ENCODE results near the gene CDH1. TPM values are rescaled to one million over a fixed set of nuclear protein-coding genes. Genes with fewer than 3 reads are reported as not detected.

Gene CDH1
- polyA plus RNA-seq, 2 donors = 92.0 to 96.6 TPM

DNA sequence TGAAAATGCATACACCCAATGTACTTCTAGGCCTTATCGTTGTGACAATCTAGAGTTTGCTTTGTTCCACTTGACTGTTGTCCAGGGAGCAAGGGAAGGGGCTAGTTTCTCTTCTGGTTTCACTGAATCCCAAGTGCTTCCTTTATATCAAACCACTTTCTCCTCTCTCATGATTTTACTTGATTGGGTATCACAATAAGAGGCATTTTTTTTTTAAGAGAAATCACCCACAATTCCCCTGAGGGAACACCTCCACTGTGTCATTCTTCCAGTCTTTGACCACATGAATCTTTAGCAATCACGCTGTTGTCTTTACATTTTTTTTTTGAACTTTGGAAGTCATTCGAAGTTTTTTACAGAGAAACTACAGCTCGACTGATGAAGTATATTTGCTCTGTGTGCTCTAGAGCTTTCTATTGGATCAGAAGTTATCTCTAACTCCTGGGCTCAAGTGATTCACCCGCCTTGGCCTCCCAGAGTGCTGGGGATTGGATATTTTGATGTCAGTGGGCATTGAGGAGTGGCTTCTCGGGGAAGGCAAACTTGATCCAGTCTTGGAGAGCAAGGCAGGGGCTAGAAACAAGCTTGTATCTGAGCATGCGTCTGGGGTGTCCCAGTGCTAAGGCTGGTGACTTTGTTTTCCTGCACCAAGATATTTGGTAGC is 3.0 kb downstream of the CDH1 start:
- 47 to 54% methylated on average over 7 of the region's 7 CpGs for WGBS, 2 donors
- Histone ChIP-seq H3K4me1 (ENCODE audit: control insufficient read depth in 2 of 2, insufficient read depth in 2 of 2, low read length in 1 of 2) (peaks cover 0 to 3% of the 10 kb centered on the region in 2 donors), H3K4me3 (ENCODE audit: low read depth in 1 of 2, low read length in 2 of 2) (no peak overlapping the region), H3K27ac (ENCODE audit: low read depth in 2 of 2, low read length in 1 of 2) (peak overlapping the region in 1 of 2 donors; percentile 64), H3K36me3 (ENCODE audit: control insufficient read depth in 2 of 2, insufficient read depth in 2 of 2, low read length in 1 of 2) (no peaks in the 10 kb centered on the region), H3K27me3 (ENCODE audit: control insufficient read depth in 1 of 2, insufficient read depth in 2 of 2, low read length in 2 of 2) (no peaks in the 10 kb centered on the region), H3K9me3 (ENCODE audit: control insufficient read depth in 2 of 2, insufficient read depth in 1 of 2, low read depth in 1 of 2, low read length in 1 of 2) (no peaks in the 10 kb centered on the region)

DNA sequence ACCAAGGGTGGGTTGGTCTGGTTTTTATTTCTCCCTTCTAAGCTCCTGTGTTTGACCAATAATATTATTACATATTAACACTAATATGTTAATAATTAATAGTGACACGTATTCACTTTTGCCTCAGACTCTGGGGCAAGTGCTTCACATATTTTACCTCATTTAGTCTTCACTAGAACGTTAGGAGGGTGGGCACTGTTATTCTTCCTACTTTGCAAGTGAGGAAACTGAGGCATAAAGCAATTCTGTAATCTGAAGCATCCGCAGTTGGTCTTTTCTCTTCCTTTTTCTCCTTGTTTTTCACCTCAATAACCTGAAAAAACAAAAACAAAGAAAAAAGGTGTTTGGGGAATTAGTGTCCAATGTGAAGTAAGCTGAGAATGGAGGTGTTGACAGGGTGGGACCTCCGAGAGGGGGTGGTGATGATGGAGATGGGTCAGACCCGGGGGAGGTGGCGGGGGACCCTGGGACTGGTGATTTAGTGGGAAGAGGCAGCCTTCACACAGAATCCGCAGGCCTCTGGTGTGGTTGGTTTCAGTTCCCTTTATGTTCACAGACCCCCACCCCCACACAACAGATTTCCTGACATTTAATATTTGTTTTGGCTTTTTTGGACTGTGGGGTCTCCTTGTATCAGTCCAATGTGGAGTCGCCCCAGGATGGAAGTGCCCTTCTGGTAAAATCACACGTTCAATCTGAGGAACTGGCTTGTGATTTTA is 3.7 kb downstream of the CDH1 start:
- H3K27me3 ChIP-seq (ENCODE audit: control insufficient read depth in 1 of 2, insufficient read depth in 2 of 2, low read length in 2 of 2) = no peaks in the 10 kb centered on the region
- 58 to 78% methylated on average over 9 of the region's 9 CpGs for WGBS, 2 donors
- peaks cover 0 to 3% of the 10 kb centered on the region in 2 donors for H3K4me1 ChIP-seq (ENCODE audit: control insufficient read depth in 2 of 2, insufficient read depth in 2 of 2, low read length in 1 of 2)

DNA sequence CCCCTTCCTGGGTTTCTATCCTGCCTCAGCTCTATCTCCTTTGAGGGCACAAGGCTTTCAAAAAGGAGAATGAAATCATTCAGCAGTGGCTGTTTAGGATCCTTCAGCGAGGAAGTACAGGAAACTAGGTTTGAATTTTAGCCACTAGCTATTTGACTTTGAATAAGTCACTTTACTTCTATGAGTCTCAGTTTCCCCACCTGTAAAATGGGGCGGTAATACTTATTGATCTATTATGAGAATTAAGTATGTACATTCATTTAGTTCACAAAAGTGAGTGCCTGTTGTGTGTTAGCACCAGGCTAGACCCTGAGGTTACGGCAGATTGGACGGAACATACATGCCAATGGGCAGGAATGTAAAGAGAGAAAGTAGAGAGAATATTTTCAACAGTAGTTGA is 6.6 kb downstream of the CDH1 start:
- Histone ChIP-seq H3K4me3 (ENCODE audit: low read depth in 1 of 2, low read length in 2 of 2) (no peak overlapping the region), H3K27me3 (ENCODE audit: control insufficient read depth in 1 of 2, insufficient read depth in 2 of 2, low read length in 2 of 2) (no peaks in the 10 kb centered on the region), H3K4me1 (ENCODE audit: control insufficient read depth in 2 of 2, insufficient read depth in 2 of 2, low read length in 1 of 2) (peaks cover 0 to 5% of the 10 kb centered on the region in 2 donors), H3K36me3 (ENCODE audit: control insufficient read depth in 2 of 2, insufficient read depth in 2 of 2, low read length in 1 of 2) (no peaks in the 10 kb centered on the region), H3K9me3 (ENCODE audit: control insufficient read depth in 2 of 2, insufficient read depth in 1 of 2, low read depth in 1 of 2, low read length in 1 of 2) (no peaks in the 10 kb centered on the region), H3K27ac (ENCODE audit: low read depth in 2 of 2, low read length in 1 of 2) (peak overlapping the region; percentile 87 to 89)
- 79 to 90% methylated on average over 4 of the region's 4 CpGs for WGBS, 2 donors

More for the DNA sequence above, 3.7 kb downstream of the CDH1 start:
- peak overlapping the region in 1 of 2 donors; percentile 66 for H3K27ac ChIP-seq (ENCODE audit: low read depth in 2 of 2, low read length in 1 of 2)
- H3K4me3 ChIP-seq (ENCODE audit: low read depth in 1 of 2, low read length in 2 of 2) = no peak overlapping the region
- no peaks in the 10 kb centered on the region for H3K36me3 ChIP-seq (ENCODE audit: control insufficient read depth in 2 of 2, insufficient read depth in 2 of 2, low read length in 1 of 2)
- H3K9me3 ChIP-seq (ENCODE audit: control insufficient read depth in 2 of 2, insufficient read depth in 1 of 2, low read depth in 1 of 2, low read length in 1 of 2) = no peaks in the 10 kb centered on the region

DNA sequence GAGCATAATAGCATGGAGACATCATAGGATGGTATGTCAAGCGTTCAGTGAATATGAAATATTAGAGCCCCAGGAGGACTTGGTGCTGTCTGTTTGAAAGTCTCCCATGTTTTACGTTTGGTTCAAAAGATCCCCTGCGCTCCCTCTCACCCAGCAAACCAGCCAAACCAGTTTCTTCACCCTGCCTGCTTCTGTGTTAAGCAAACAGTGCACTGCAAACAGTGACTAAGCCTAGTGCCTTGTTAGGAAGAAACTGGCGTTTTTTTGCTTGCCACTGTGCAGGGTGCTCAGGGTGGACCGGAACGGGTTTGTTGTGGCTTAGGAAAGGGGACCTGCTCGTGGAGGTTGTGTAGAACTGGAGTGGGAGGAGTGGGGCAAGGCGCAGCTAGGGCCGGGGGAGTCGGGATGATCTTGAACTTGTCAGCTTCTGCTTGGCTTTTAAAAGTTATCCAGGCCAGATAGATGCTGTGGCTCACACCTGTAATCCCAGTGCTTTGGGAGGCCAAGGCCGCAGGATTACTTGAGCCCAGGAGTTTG is 7.7 kb downstream of the CDH1 start:
- no peak overlapping the region for H3K4me3 ChIP-seq (ENCODE audit: low read depth in 1 of 2, low read length in 2 of 2)
- H3K36me3 ChIP-seq (ENCODE audit: control insufficient read depth in 2 of 2, insufficient read depth in 2 of 2, low read length in 1 of 2) = no peaks in the 10 kb centered on the region
- WGBS, 2 donors = 38 to 43% methylated on average over 11 of the region's 11 CpGs
- H3K9me3 ChIP-seq (ENCODE audit: control insufficient read depth in 2 of 2, insufficient read depth in 1 of 2, low read depth in 1 of 2, low read length in 1 of 2) = no peaks in the 10 kb centered on the region
- H3K27me3 ChIP-seq (ENCODE audit: control insufficient read depth in 1 of 2, insufficient read depth in 2 of 2, low read length in 2 of 2) = no peaks in the 10 kb centered on the region
- H3K4me1 ChIP-seq (ENCODE audit: control insufficient read depth in 2 of 2, insufficient read depth in 2 of 2, low read length in 1 of 2) = peaks cover 0 to 5% of the 10 kb centered on the region in 2 donors
- H3K27ac ChIP-seq (ENCODE audit: low read depth in 2 of 2, low read length in 1 of 2) = peak overlapping the region; percentile 87 to 89

DNA sequence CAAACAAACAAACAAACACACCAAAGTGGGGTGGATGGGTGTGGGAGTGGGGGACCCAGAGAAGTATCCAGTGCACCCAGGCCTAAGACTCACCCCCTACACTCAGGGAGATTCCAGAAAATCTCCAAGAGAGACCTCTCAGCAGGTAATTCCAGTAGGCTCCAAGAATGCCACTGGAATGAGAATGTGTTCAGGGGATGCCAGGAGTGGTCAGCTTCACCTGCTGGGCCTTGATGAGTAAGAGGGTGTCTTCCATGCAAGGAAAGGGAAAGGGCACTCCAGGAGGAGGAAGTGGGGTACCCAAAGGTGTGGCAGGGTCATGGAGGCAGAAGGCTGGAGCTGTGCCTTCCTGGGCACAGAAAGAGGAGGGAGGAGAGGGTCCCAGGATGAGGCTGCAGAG is 9.9 kb downstream of the CDH1 start:
- no peak overlapping the region for H3K4me3 ChIP-seq (ENCODE audit: low read depth in 1 of 2, low read length in 2 of 2)
- H3K4me1 ChIP-seq (ENCODE audit: control insufficient read depth in 2 of 2, insufficient read depth in 2 of 2, low read length in 1 of 2) = peaks cover 0 to 5% of the 10 kb centered on the region in 2 donors
- H3K27ac ChIP-seq (ENCODE audit: low read depth in 2 of 2, low read length in 1 of 2) = no peak overlapping the region
- no peaks in the 10 kb centered on the region for H3K9me3 ChIP-seq (ENCODE audit: control insufficient read depth in 2 of 2, insufficient read depth in 1 of 2, low read depth in 1 of 2, low read length in 1 of 2)
- H3K27me3 ChIP-seq (ENCODE audit: control insufficient read depth in 1 of 2, insufficient read depth in 2 of 2, low read length in 2 of 2) = no peaks in the 10 kb centered on the region
- H3K36me3 ChIP-seq (ENCODE audit: control insufficient read depth in 2 of 2, insufficient read depth in 2 of 2, low read length in 1 of 2) = no peaks in the 10 kb centered on the region

DNA sequence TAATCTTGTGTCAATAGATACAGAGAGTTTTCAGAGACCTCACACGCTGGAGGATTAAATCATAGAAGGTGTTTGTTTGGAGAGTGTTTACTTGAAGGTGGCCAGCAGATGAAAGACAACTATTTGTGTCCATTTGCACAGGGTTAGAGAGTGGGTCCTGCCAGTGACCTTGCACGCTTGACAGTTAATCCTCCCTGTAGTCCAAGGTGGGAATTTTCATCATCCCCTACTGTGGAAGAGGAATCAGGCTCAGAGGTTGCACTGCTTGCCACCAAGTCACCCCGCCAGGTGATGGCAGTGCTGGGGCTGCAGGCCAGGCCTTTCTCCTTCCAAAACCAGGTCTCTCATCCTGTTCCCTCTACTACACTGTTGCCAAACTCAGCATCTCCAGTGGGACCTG is 12.3 kb downstream of the CDH1 start:
- 65 to 72% methylated on average over 3 of the region's 3 CpGs for WGBS, 2 donors

DNA sequence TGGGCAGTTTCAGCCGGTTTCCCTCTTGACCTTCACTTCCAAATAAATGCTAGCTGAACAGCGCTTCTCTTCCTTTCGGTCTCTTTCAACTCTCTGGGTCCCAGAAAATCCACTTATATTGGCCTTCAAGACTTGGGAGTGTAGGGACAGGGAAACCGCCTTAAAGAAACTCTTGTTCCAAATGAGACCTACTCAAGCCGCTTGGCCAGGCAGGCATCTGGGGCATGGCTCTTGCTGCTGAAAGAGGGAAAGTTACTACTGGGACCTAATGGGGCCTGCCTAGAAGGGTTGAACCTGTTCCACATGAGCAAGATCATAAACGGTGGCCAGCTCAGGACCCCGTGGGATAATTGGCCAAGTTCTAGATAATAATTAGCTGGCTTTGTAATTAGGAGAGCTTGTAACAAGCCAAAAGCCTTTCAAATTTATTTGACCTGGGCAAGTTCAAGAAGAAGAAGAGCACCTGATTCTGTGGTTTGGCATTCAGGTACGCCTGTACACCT is 13.2 kb downstream of the CDH1 start:
- WGBS, 2 donors = 78 to 81% methylated on average over 8 of the region's 8 CpGs
- no peak overlapping the region for H3K4me3 ChIP-seq (ENCODE audit: low read depth in 1 of 2, low read length in 2 of 2)
- no peaks in the 10 kb centered on the region for H3K36me3 ChIP-seq (ENCODE audit: control insufficient read depth in 2 of 2, insufficient read depth in 2 of 2, low read length in 1 of 2)
- H3K9me3 ChIP-seq (ENCODE audit: control insufficient read depth in 2 of 2, insufficient read depth in 1 of 2, low read depth in 1 of 2, low read length in 1 of 2) = no peaks in the 10 kb centered on the region
- no peaks in the 10 kb centered on the region for H3K27me3 ChIP-seq (ENCODE audit: control insufficient read depth in 1 of 2, insufficient read depth in 2 of 2, low read length in 2 of 2)
- H3K4me1 ChIP-seq (ENCODE audit: control insufficient read depth in 2 of 2, insufficient read depth in 2 of 2, low read length in 1 of 2) = peaks cover 0 to 5% of the 10 kb centered on the region in 2 donors
- no peak overlapping the region for H3K27ac ChIP-seq (ENCODE audit: low read depth in 2 of 2, low read length in 1 of 2)

More for the DNA sequence above, 12.3 kb downstream of the CDH1 start:
- peak overlapping the region in 1 of 2 donors; percentile 47 for H3K27ac ChIP-seq (ENCODE audit: low read depth in 2 of 2, low read length in 1 of 2)
- no peaks in the 10 kb centered on the region for H3K36me3 ChIP-seq (ENCODE audit: control insufficient read depth in 2 of 2, insufficient read depth in 2 of 2, low read length in 1 of 2)
- no peaks in the 10 kb centered on the region for H3K9me3 ChIP-seq (ENCODE audit: control insufficient read depth in 2 of 2, insufficient read depth in 1 of 2, low read depth in 1 of 2, low read length in 1 of 2)
- H3K4me3 ChIP-seq (ENCODE audit: low read depth in 1 of 2, low read length in 2 of 2) = no peak overlapping the region
- no peaks in the 10 kb centered on the region for H3K27me3 ChIP-seq (ENCODE audit: control insufficient read depth in 1 of 2, insufficient read depth in 2 of 2, low read length in 2 of 2)
- H3K4me1 ChIP-seq (ENCODE audit: control insufficient read depth in 2 of 2, insufficient read depth in 2 of 2, low read length in 1 of 2) = peaks cover 0 to 5% of the 10 kb centered on the region in 2 donors

DNA sequence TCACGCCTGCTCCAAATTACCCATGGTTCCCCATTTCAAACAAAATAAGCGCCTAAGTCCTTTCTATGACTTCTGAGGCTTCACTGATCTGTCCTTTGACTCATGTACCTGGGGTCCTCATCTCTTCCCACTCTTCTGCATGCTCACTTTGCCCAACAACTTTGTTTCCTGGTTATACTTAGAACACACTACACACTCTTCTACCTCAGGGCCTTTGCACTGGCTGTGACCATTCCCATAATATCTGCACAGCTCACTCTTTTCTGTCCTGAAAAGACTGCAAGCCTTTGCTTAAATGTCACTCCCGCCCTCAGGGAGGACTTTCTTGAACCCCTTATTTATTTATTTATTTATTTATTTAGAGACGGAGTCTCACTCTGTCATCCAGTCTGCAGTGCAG is 14.1 kb downstream of the CDH1 start:
- no peak overlapping the region for H3K27ac ChIP-seq (ENCODE audit: low read depth in 2 of 2, low read length in 1 of 2)
- H3K4me3 ChIP-seq (ENCODE audit: low read depth in 1 of 2, low read length in 2 of 2) = no peak overlapping the region
- WGBS, 2 donors = 84 to 97% methylated on average over 4 of the region's 4 CpGs
- peaks cover 0 to 5% of the 10 kb centered on the region in 2 donors for H3K4me1 ChIP-seq (ENCODE audit: control insufficient read depth in 2 of 2, insufficient read depth in 2 of 2, low read length in 1 of 2)
- H3K36me3 ChIP-seq (ENCODE audit: control insufficient read depth in 2 of 2, insufficient read depth in 2 of 2, low read length in 1 of 2) = no peaks in the 10 kb centered on the region
- H3K9me3 ChIP-seq (ENCODE audit: control insufficient read depth in 2 of 2, insufficient read depth in 1 of 2, low read depth in 1 of 2, low read length in 1 of 2) = no peaks in the 10 kb centered on the region
- no peaks in the 10 kb centered on the region for H3K27me3 ChIP-seq (ENCODE audit: control insufficient read depth in 1 of 2, insufficient read depth in 2 of 2, low read length in 2 of 2)

DNA sequence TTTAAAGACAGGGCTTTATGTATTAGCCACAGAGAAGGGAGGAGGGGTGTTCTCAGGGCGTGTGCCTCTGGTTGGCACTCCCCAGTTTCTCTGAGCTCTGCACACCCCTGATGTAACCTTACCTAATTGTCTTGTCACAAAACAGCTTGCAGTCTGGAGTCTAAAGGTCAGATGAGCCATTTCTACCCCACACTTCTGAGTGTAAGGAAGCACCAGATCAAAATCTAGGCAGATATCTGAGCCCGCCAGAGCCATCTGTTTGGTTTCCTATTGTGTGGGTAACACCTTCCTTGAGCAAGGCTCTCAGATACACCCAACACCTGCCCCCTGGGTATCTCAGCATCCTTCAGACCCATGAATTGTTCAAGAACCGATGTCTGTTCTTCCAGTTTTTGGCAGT is 15.5 kb downstream of the CDH1 start:
- Histone ChIP-seq H3K27ac (ENCODE audit: low read depth in 2 of 2, low read length in 1 of 2) (peak overlapping the region; percentile 76 to 87), H3K27me3 (ENCODE audit: control insufficient read depth in 1 of 2, insufficient read depth in 2 of 2, low read length in 2 of 2) (no peaks in the 10 kb centered on the region), H3K4me1 (ENCODE audit: control insufficient read depth in 2 of 2, insufficient read depth in 2 of 2, low read length in 1 of 2) (peaks cover 0 to 6% of the 10 kb centered on the region in 2 donors), H3K9me3 (ENCODE audit: control insufficient read depth in 2 of 2, insufficient read depth in 1 of 2, low read depth in 1 of 2, low read length in 1 of 2) (no peaks in the 10 kb centered on the region), H3K36me3 (ENCODE audit: control insufficient read depth in 2 of 2, insufficient read depth in 2 of 2, low read length in 1 of 2) (no peaks in the 10 kb centered on the region), H3K4me3 (ENCODE audit: low read depth in 1 of 2, low read length in 2 of 2) (no peak overlapping the region)
- WGBS, 2 donors = 38 to 48% methylated on average over 3 of the region's 3 CpGs
